GM21367 (cell line): Measurements from ENCODE around the gene LRRC58.

Experiments used
- ATAC-seq: cut with Tn5 transposase; IDR thresholded peaks from one replicate; pipeline ENCODE4 v1.9.1; 2021; ENCODE audit not compliant: unreplicated experiment

LRRC58 gene

DNA sequence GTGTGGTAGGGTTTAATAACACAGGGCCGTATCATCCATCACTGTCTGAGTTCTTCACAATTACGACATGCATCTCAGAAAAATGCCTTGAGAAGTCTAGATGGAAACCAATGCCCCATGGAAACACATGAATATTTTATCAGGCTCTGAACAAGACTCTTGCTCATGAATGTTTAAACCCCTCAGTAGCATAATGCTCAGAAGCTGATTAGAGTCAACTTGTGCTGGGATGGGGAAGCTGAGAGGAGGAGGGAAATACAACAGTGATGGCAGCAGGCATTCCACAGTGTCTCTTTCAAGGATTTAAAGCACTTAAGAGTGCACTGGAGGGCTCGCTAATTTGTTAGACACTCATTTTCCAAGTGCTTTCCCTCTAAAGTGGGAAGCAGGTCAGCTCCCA lies 67.9 kb downstream of the LRRC58 start:
- no peak for ATAC-seq

DNA sequence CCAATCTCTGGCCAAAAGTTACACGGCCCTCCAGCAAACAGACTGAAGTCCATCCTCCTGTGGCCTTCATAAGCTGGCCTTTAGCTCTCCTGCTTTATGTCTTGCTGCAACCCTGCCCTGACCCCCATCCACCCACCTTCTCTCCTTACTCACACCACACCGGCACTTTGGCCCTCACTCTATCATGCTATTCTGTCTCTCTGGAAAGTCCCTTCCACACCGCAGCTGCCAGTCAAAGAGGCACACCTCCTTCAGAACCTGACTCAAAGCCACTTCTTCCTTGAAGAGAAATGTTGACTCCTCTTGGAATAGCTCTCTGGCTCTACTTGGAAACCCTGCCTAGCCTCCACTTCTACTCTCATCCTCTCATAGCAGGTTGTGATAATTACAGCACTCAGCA lies 68.6 kb downstream of the LRRC58 start:
- no peak for ATAC-seq

GRCh38 chr3:120280026-120280425 lies 69.1 kb downstream of the LRRC58 start:
- no peak for ATAC-seq

GRCh38 chr3:120276767-120277166 lies 72.4 kb downstream of the LRRC58 start:
- no peak for ATAC-seq

GRCh38 chr3:120275618-120276017 lies 73.5 kb downstream of the LRRC58 start:
- no peak for ATAC-seq

- ATAC-seq = no peak
These were observed 74.4 kb downstream of the LRRC58 start for GRCh38 chr3:120274739-120275167.
